Astrocyte (in vitro differentiated cells and primary cell): ENCODE results near the gene CDK5RAP2.

ENCODE experiments used
- CTCF ChIP-seq: IDR thresholded peaks from 2 replicates; pipeline ENCODE4 v1.5.1; 2011; ENCODE audit warnings: low read depth, mild to moderate bottlenecking, inconsistent platforms, low read length, moderate library complexity; ENCODE audit not compliant: insufficient read depth
- EZH2 ChIP-seq: IDR thresholded peaks from 2 replicates; pipeline ENCODE4 v1.6.1; 2012; ENCODE audit warnings: mild to moderate bottlenecking, low read length, inconsistent platforms; ENCODE audit not compliant: insufficient read depth

GRCh38 chr9:120388003-120388855 is 191.7 kb downstream of the CDK5RAP2 start:
- no peak for TF ChIP-seq CTCF
- no peak for TF ChIP-seq EZH2
